ENCODE results near the gene STAU1.
"Not testable (repeated sequence)": the region's sequence is repeated elsewhere in the genome, so short reads cannot be mapped to it uniquely, and the experiment has no call there.

STAU1 gene

DNA sequence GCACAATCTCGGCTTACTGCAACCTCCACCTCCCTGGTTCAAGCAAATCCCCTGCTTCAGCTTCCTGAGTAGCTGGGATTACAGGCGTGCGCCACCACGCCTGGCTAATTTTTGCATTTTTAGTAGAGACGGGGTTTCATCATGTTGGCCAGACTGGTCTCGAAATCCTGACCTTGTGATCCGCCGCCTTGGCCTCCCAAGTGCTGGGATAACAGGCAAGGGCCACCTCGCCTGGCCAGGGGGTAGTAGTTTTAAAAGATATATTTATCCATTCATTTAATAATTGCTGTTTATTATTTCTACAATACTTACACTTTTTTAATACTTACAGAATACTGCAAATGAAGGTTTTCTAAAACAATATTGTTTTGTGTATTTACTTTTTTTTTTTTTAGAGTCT, 15.6 kb upstream of the STAU1 start:
- no peak for DNase-seq (ENCODE audit: low spot score)

- no peak for DNase-seq (ENCODE audit: low spot score)
These were observed 14.9 kb upstream of the STAU1 start for GRCh38 chr20:49203011-49203410.

DNA sequence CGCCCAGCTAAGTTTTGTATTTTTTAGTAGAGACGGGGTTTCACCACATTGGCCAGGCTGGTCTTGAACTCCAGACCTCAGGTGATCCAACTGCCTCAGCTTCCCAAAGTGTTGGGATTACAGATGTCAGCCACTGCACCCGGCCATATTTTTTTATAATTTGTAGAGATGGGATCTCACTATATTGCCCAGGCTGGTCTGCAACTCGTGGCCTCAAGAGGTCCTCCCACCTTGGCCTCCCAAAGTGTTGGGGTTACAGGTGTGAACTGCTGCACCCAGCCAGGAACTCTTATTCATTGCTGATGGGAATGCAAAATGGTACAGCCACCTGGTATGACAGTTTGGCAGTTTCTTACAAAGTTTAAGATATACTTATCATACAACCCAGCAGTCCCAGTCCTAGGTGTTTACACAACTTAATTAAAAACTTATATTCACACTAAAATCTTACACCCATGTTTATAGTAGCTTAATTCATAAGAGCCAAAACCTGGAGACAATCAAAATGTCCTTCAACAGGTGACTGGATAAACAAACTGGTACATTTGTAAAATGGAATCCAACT, 11.7 kb upstream of the STAU1 start:
- DNase-seq (ENCODE audit: low spot score): no peak

GRCh38 chr20:49192944-49193518, 4.9 kb upstream of the STAU1 start:
- not testable (repeated sequence) for DNase-seq (ENCODE audit: low spot score)

- DNase-seq (ENCODE audit: low spot score): no peak
These were observed 744 bp downstream of the STAU1 start for GRCh38 chr20:49187330-49187850.

GRCh38 chr20:49186535-49187329, 1.4 kb downstream of the STAU1 start:
- DNase-seq (ENCODE audit: low spot score): peak; percentile 58

DNA sequence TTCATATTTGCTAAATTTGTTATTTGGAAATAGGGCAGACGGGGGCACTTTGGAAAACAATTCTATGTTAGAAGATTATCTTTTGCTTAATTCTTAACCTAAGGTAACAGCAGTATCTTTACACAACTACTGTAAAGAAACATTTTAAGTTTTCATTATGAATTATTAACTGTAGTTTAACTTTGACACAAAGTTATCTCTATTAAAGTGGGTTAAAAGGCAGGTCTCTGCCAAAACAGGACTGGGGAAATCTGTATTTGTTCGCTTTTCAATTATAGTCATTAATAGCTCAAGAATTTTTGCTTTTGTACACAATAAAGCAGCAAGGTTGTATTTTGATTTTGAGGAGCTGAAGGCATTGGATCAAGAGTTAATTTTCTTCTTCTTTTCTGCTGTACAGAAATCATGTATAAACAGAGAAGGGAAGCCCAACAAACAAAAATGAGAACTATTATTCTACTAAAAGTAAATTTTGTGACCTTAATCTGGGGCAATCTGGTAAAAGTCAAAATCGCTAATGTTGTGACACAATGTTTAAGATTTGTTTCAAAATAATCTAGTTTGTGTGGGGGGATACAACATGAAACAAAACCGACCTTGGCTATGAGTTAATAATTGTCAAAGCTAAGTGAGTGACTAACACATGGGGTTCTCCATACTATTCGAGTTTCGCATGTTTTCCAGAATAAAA, 2.9 kb downstream of the STAU1 start:
- DNase-seq (ENCODE audit: low spot score): no peak

DNA sequence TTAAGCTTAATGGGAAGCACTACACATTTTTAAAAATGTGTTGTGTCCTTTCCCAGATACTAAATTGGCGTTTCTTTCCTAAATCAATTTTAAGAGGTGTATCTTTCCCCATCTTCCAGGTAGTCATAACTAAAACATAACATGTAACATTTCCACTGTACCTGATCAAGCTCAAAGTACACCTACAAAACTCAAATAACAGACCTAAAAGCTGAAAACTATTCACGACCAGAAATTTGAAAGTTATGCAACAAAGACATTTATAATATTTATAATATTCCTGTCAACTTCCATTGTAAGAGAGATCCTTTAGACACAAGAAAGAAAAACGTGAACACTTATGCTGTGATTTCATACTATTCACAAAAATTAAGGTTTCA, 3.5 kb downstream of the STAU1 start:
- no peak for DNase-seq (ENCODE audit: low spot score)

DNA sequence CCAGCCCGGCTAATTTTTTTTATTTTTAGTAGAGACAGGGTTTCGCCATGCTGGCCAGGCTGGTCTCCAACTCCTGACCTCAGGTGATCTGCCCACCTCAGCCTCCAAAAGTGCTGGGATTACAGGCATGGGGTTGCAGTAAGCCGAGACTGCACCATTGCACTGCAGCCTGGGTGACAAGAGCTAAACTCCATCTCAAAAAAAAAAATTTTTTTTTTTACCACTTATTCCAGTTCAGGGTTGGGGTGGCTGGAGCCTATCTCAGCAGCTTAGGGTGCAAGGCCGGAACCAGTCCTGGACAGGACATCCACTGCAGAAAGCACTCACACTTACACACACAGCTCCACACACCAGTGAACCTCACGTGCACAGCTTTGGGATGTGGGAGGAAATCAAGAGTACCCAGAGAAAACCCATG, 4.0 kb downstream of the STAU1 start:
- not testable (repeated sequence) for DNase-seq (ENCODE audit: low spot score)

GRCh38 chr20:49183444-49183843, 4.7 kb downstream of the STAU1 start:
- no peak for DNase-seq (ENCODE audit: low spot score)

DNA sequence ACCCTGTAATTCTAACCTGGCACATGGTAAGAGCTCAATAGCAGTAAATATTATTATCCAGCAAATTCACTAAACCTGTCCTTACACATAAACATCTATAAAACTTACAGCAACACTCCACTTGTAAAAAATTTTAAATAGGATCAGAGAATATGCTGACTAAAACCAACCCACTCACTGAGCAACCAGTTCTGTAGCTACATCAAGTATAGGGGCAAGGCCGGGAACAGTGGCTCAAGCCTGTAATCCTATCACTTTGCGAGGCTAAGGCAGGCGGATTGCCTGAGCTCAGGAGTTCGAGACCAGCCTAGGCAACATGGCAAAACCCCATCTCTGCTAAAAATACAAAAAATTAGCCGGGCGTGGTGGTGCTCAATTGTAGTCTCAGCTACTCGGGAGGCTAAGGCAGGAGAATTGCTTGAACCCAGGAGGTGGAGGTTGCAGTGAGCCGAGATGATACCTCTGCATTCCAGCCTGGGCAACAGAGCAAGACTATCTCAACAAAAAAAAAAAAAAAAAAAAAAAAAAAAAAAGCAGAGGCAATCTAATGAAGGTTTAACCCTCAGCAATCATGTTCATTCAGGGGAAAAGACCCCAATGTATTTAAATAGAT, 6.8 kb downstream of the STAU1 start:
- no peak for DNase-seq (ENCODE audit: low spot score)

- DNase-seq (ENCODE audit: low spot score): no peak
These were observed 8.5 kb downstream of the STAU1 start for GRCh38 chr20:49179368-49180277.

- no peak for DNase-seq (ENCODE audit: low spot score)
These were observed 14.0 kb downstream of the STAU1 start for GRCh38 chr20:49174183-49174582.

DNA sequence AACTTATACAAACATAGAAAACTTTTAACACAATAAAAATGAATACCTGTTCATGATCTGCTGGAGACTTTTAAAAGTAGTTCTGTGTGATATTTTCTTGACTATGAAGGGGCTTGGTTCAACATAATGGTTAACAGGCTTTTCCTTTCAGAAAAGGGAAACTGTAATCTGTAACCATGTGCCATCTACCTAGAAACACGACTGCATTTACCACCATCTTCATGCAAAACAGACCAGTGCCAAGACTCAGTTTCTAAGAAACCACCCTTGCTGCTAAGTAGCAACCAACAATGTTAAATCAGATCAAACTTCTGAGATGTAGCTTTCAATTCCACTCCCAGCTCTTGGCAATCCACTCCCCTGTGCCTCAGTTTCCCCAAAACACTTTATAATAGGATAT, 15.7 kb downstream of the STAU1 start:
- DNase-seq (ENCODE audit: low spot score): no peak

- no peak for DNase-seq (ENCODE audit: low spot score)
These were observed 16.2 kb downstream of the STAU1 start for GRCh38 chr20:49171909-49172308.

GRCh38 chr20:49170714-49171113, 17.4 kb downstream of the STAU1 start:
- no peak for DNase-seq (ENCODE audit: low spot score)

DNA sequence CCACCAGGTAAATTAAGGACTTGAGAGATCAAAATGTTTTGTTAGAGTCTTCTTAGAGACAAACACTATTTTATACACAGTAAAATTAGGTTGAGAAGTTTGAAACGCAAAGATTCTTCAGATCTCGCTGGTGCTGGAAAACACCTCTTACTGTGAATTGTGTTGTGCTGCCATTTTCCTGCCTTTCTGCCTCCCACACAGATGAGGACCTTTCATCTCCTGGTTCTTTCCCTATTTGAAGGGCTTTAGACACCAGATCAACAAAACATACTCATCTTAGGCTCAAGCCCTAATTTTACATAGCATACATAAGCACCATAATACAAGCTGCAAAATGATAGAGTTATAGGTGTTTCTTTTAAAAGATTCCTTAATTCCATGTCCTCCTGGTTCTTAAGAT, 18.6 kb downstream of the STAU1 start:
- DNase-seq (ENCODE audit: low spot score): no peak

GRCh38 chr20:49168864-49169263, 19.3 kb downstream of the STAU1 start:
- not testable (repeated sequence) for DNase-seq (ENCODE audit: low spot score)

DNA sequence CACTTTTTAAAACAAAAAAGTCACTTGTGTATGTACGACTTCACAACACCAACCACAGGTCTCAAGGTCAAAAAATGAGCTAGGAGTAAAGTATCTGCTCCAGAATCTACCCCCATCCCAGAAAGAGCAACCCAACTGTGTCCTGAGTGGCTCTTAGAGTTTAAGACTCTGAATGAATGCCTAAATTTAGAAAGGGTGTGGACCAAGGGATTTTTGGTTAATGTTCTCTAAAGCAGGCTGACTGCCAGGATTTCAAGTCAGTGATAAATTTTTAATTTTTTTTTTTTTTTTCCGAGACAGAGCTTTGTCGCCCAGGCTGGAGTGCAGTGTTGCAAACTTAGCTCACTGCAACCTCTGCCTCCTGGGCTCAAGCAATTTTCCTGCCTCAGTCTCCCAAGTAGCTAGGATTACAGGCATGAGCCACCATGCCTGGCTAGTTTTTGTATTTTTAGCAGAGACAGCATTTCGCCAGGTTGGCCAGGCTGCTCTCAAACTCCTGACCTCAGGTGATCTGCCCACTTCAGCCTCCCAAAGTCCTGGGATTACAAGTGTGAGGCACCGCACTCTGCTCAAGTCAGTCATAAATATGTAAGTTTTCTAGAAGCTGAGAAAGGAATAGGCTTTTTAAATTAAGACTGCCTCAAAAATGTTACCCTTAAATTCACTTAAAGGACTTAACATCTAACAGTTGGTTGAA, 20.2 kb downstream of the STAU1 start:
- peak; percentile 60 for DNase-seq (ENCODE audit: low spot score)
